HepG2 (cell line): ENCODE data around the gene FLYWCH1. TPM values are rescaled to one million over a fixed set of nuclear protein-coding genes. Genes with fewer than 3 reads are reported as not detected.
A peak's percentile ranks its signal among the peaks of the same experiment; 100 is the strongest.

Source experiments
- ELF1 ChIP-seq: sonication (generic); formaldehyde crosslinking; IDR thresholded peaks from 2 replicates; pipeline ENCODE4 v1.4.0; 2020; ENCODE audit warnings: missing genetic modification reagents
- ETV6 ChIP-seq: sonication (generic); formaldehyde crosslinking; conservative IDR thresholded peaks from 2 replicates; pipeline ENCODE4 v1.4.0; 2020; ENCODE audit warnings: missing genetic modification reagents
- GFI1 ChIP-seq: sonication (generic); formaldehyde crosslinking; IDR thresholded peaks from 2 replicates; pipeline ENCODE4 v1.5.0; 2020; ENCODE audit warnings: missing genetic modification reagents, mild to moderate bottlenecking, borderline replicate concordance
- GLMP ChIP-seq: sonication (generic); formaldehyde crosslinking; IDR thresholded peaks from 2 replicates; pipeline ENCODE4 v1.9.0; 2021; ENCODE audit warnings: missing genetic modification reagents, mild to moderate bottlenecking, borderline replicate concordance
- HOXA3 ChIP-seq: sonication (generic); formaldehyde crosslinking; IDR thresholded peaks from 2 replicates; pipeline ENCODE4 v1.5.0; 2020; ENCODE audit warnings: missing genetic modification reagents
- KAT8 ChIP-seq: IDR thresholded peaks from 2 replicates; pipeline ENCODE4 v1.6.1; 2016; ENCODE audit warnings: missing genetic modification reagents, missing compliant biosample characterization
- KMT2A ChIP-seq: sonication (generic); formaldehyde crosslinking; IDR thresholded peaks from 2 replicates; pipeline ENCODE4 v1.4.0; 2020; ENCODE audit warnings: missing genetic modification reagents
- MTF2 ChIP-seq: sonication (generic); formaldehyde crosslinking; IDR thresholded peaks from 2 replicates; pipeline ENCODE4 v1.5.0; 2020; ENCODE audit warnings: missing genetic modification reagents, borderline replicate concordance
- MXI1 ChIP-seq: IDR thresholded peaks from 3 replicates; pipeline ENCODE4 v1.6.1; 2012; ENCODE audit warnings: low read depth, low read length, inconsistent platforms, borderline replicate concordance
- NR2F2 ChIP-seq: IDR thresholded peaks from 2 replicates; pipeline ENCODE4 v1.6.1; 2012; ENCODE audit warnings: low read depth, inconsistent platforms, borderline replicate concordance
- RAD21 ChIP-seq: fragments of 450-650 bp; formaldehyde crosslinking; IDR thresholded peaks from 2 replicates; pipeline ENCODE4 v1.5.0; 2020; ENCODE audit warnings: mild to moderate bottlenecking
- RARA ChIP-seq: IDR thresholded peaks from 2 replicates; pipeline ENCODE4 v1.6.1; 2016; ENCODE audit warnings: missing genetic modification reagents, missing compliant biosample characterization
- RBM39 ChIP-seq: fragments of 200-400 bp; formaldehyde crosslinking; IDR thresholded peaks from one replicate; pipeline ENCODE4 v1.6.1; 2018; ENCODE audit warnings: antibody characterized with exemption, mild to moderate bottlenecking, low read depth, low read length; ENCODE audit not compliant: poor library complexity, severe bottlenecking
- SMC3 ChIP-seq: IDR thresholded peaks from 2 replicates; pipeline ENCODE4 v1.6.1; 2011; ENCODE audit warnings: low read length, improper control_type of control experiment
- SNAI1 ChIP-seq: sonication (generic); formaldehyde crosslinking; IDR thresholded peaks from 2 replicates; pipeline ENCODE4 v1.5.0; 2020; ENCODE audit warnings: mild to moderate bottlenecking, missing genetic modification reagents, borderline replicate concordance
- ZNF333 ChIP-seq: sonication (generic); formaldehyde crosslinking; IDR thresholded peaks from 2 replicates; pipeline ENCODE4 v1.4.0; 2020; ENCODE audit warnings: mild to moderate bottlenecking, missing genetic modification reagents, borderline replicate concordance
- ZNF496 ChIP-seq: sonication (generic); formaldehyde crosslinking; IDR thresholded peaks from 2 replicates; pipeline ENCODE4 v1.8.1; 2023; ENCODE audit warnings: mild to moderate bottlenecking, moderate library complexity, missing genetic modification reagents; ENCODE audit not compliant: insufficient replicate concordance
- ZNF550 ChIP-seq: sonication (generic); formaldehyde crosslinking; IDR thresholded peaks from 2 replicates; pipeline ENCODE4 v1.4.0; 2020; ENCODE audit warnings: mild to moderate bottlenecking, missing genetic modification reagents, borderline replicate concordance
- ZNF556 ChIP-seq: sonication (generic); formaldehyde crosslinking; IDR thresholded peaks from 2 replicates; pipeline ENCODE4 v1.4.0; 2020; ENCODE audit warnings: mild to moderate bottlenecking, missing genetic modification reagents, borderline replicate concordance
- ZNF614 ChIP-seq: IDR thresholded peaks from 2 replicates; pipeline ENCODE4 v1.6.1; 2018; ENCODE audit warnings: missing biosample characterization, missing genetic modification reagents, inconsistent platforms, borderline replicate concordance
- polyA plus RNA-seq, 8 experiments: library from polyadenylated mRNA; depleted of rRNA in 3 of 8; stranded (reverse) in 7 of 8; unstranded in 1 of 8; fragments of >200 nt; fragmentation: Illumina TruSeq in 4 of 8; extraction: Trizol in 4 of 8; gene quantifications; 2 replicates each; pipeline versions ENCODE4 v1.2.1 to v1.2.3, GENCODE V29; 2011 to 2016; ENCODE audit warnings: low read depth in 4 of 8, missing spikeins in 1 of 8, mixed read lengths in 1 of 8; ENCODE audit not compliant: insufficient read depth in 1 of 8
- total RNA-seq, 5 experiments: library from RNA; depleted of rRNA; stranded (reverse); fragments of >200 nt; fragmentation: Illumina TruSeq; extraction: Trizol; gene quantifications; 2 replicates each; pipeline ENCODE4 v1.2.3, GENCODE V29; 2016; ENCODE audit warnings: low read depth in 1 of 5
- TF ChIP-seq, protein P1 (sequence below): sonication (generic); formaldehyde crosslinking; IDR thresholded peaks from 2 replicates; pipeline ENCODE4 v1.5.1; 2020; ENCODE audit warnings: mild to moderate bottlenecking, missing genetic modification reagents
- TF ChIP-seq, protein P2 (sequence below): sonication (generic); formaldehyde crosslinking; IDR thresholded peaks from 2 replicates; pipeline ENCODE4 v1.5.1; 2020; ENCODE audit warnings: mild to moderate bottlenecking, moderate library complexity, missing genetic modification reagents

FLYWCH1 gene
- total and polyA plus RNA-seq, 2 of the 13 experiments (the other 11 are each of a cell fraction or from before 2014, with no cell fraction given) = 7.3 to 12.4 TPM

DNA sequence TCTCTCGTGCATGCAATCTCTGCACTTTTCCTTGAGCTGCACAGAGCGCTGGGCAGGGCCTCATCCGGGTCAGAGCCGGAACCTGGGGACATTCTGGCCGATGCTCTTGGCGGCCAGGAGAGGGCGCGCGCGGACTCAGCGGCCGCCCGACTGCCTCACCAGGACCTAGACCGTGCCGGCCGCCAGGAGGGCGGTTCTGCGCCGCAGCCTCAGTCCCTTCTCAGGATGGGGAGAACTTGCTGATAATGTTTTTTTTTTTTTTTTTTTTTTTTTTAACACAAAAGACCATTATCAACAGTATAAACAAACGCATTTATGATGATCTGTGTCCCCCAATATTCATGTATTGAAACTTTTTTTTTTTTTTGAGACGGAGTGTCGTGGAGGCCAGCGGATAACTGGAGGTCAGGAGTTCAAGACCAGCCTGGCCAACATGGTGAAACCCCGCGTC, 36.8 kb upstream of the FLYWCH1 start (continued):
- TF ChIP-seq, protein P1, sequence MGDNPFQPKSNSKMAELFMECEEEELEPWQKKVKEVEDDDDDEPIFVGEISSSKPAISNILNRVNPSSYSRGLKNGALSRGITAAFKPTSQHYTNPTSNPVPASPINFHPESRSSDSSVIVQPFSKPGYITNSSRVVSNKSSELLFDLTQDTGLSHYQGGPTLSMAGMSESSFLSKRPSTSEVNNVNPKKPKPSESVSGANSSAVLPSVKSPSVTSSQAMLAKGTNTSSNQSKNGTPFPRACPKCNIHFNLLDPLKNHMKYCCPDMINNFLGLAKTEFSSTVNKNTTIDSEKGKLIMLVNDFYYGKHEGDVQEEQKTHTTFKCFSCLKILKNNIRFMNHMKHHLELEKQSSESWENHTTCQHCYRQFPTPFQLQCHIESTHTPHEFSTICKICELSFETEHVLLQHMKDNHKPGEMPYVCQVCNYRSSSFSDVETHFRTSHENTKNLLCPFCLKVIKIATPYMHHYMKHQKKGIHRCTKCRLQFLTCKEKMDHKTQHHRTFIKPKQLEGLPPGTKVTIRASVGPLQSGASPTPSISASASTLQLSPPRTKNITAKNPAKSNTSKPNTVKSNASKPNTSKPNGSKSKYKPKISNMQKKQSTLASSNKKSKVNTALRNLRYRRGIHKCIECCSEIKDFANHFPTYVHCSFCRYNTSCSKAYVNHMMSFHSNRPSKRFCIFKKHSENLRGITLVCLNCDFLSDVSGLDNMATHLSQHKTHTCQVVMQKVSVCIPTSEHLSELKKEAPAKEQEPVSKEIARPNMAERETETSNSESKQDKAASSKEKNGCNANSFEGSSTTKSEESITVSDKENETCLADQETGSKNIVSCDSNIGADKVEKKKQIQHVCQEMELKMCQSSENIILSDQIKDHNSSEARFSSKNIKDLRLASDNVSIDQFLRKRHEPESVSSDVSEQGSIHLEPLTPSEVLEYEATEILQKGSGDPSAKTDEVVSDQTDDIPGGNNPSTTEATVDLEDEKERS (CRISPR knock-in tag) = 0 out of 2 replicates have a peak, but pooled peaks have one; percentile 21
- peak; percentile 33; the same call in 1 of the 3 replicates for TF ChIP-seq MXI1
- peak; percentile 70 for TF ChIP-seq ELF1 (CRISPR knock-in tag)
- 0 out of 2 replicates have a peak, but pooled peaks have one; percentile 31 for TF ChIP-seq ZNF556 (CRISPR knock-in tag)
- TF ChIP-seq, protein P2, sequence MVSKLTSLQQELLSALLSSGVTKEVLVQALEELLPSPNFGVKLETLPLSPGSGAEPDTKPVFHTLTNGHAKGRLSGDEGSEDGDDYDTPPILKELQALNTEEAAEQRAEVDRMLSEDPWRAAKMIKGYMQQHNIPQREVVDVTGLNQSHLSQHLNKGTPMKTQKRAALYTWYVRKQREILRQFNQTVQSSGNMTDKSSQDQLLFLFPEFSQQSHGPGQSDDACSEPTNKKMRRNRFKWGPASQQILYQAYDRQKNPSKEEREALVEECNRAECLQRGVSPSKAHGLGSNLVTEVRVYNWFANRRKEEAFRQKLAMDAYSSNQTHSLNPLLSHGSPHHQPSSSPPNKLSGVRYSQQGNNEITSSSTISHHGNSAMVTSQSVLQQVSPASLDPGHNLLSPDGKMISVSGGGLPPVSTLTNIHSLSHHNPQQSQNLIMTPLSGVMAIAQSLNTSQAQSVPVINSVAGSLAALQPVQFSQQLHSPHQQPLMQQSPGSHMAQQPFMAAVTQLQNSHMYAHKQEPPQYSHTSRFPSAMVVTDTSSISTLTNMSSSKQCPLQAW (CRISPR knock-in tag) = peak; percentile 57; the same call in 1 of the 2 replicates
- peak; percentile 35; the same call in 1 of the 2 replicates for TF ChIP-seq KAT8
- 0 out of 2 replicates have a peak, but pooled peaks have one; percentile 14 for TF ChIP-seq SNAI1 (CRISPR knock-in tag)
- TF ChIP-seq GLMP = no peak
- peak; percentile 30; the same call in 1 of the 2 replicates for TF ChIP-seq RARA
- TF ChIP-seq RBM39 = peak; percentile 72
- TF ChIP-seq ETV6 (CRISPR knock-in tag) = no peak
- no peak for TF ChIP-seq MTF2
- TF ChIP-seq ZNF614 = 0 out of 2 replicates have a peak, but pooled peaks have one; percentile 27
- TF ChIP-seq ZNF550 (CRISPR knock-in tag) = no peak
- no peak for TF ChIP-seq NR2F2
- 0 out of 2 replicates have a peak, but pooled peaks have one; percentile 24 for TF ChIP-seq GFI1 (CRISPR knock-in tag)
- TF ChIP-seq RAD21 = peak; percentile 89
- TF ChIP-seq KMT2A (CRISPR knock-in tag) = peak; percentile 25; the same call in 1 of the 2 replicates
- 0 out of 2 replicates have a peak, but pooled peaks have one; percentile 78 for TF ChIP-seq ZNF333 (CRISPR knock-in tag)
- TF ChIP-seq SMC3 = peak; percentile 34; the same call in 1 of the 2 replicates
- no peak for TF ChIP-seq ZNF496 (CRISPR knock-in tag)
- peak; percentile 38; the same call in 1 of the 2 replicates for TF ChIP-seq HOXA3 (CRISPR knock-in tag)
